K562 (cell line): ENCODE results near the gene TMEM101.

Source experiments
- CBX5 ChIP-seq: IDR thresholded peaks from 2 replicates; pipeline ENCODE4 v1.6.1; 2014; ENCODE audit warnings: low read depth, borderline replicate concordance
- CHD1 ChIP-seq: fragments of 200-600 bp; sonication (generic); IDR thresholded peaks from one replicate; pipeline ENCODE4 v1.6.1; 2012; ENCODE audit warnings: mild to moderate bottlenecking, moderate library complexity, low read length, inconsistent platforms
- EZH2 ChIP-seq: IDR thresholded peaks from 2 replicates; pipeline ENCODE4 v1.6.1; 2012; ENCODE audit warnings: low read depth, mild to moderate bottlenecking, inconsistent platforms, low read length, borderline replicate concordance
- JUN ChIP-seq, 2 experiments: sonication (generic) in 1 of 2; formaldehyde crosslinking in 1 of 2; IDR thresholded peaks; 2 replicates each; pipeline versions ENCODE4 v1.6.1 to v1.8.0; 2012 to 2022; ENCODE audit warnings: borderline replicate concordance in 2 of 2, mild to moderate bottlenecking in 2 of 2, improper control_type of control experiment in 1 of 2, low read depth in 1 of 2, low read length in 1 of 2, missing genetic modification reagents in 1 of 2
- MXI1 ChIP-seq: IDR thresholded peaks from 2 replicates; pipeline ENCODE4 v1.6.1; 2011; ENCODE audit warnings: low read depth, mild to moderate bottlenecking, improper control_type of control experiment, low read length
- POLR2AphosphoS2 ChIP-seq: IDR thresholded peaks from 2 replicates; pipeline ENCODE4 v1.6.1; 2012; ENCODE audit warnings: low read length, improper control_type of control experiment
- SAFB ChIP-seq: fragments of 200-400 bp; formaldehyde crosslinking; IDR thresholded peaks from 2 replicates; pipeline ENCODE4 v1.6.1; 2017; ENCODE audit warnings: low read depth, low read length, borderline replicate concordance
- SMC3 ChIP-seq: conservative IDR thresholded peaks from 2 replicates; pipeline ENCODE4 v1.6.1; 2011; ENCODE audit warnings: low read depth, low read length, improper control_type of control experiment; ENCODE audit not compliant: insufficient read depth
- ZNF140 ChIP-seq: fragments of 250-450 bp; sonication (Bioruptor Pico); IDR thresholded peaks from 2 replicates; pipeline ENCODE4 v1.8.0; 2021; ENCODE audit warnings: moderate library complexity, mild to moderate bottlenecking, inconsistent platforms
- TF ChIP-seq, protein P1 (sequence below), 3 experiments: IDR thresholded peaks in 2 of 3; conservative IDR thresholded peaks in 1 of 3; 2 replicates each; pipeline ENCODE4 v1.5.1; 2011 to 2012; ENCODE audit warnings: low read length in 3 of 3, mild to moderate bottlenecking in 3 of 3, control low read depth in 2 of 3, improper control_type of control experiment in 1 of 3, inconsistent platforms in 1 of 3, low read depth in 1 of 3, mixed read lengths in 1 of 3, moderate library complexity in 1 of 3; ENCODE audit not compliant: insufficient read depth in 2 of 3
- TF ChIP-seq, protein P2 (sequence below): fragments of 200-800 bp; sonication (Bioruptor generic); IDR thresholded peaks from 2 replicates; pipeline ENCODE4 v1.6.1; 2017; ENCODE audit warnings: missing genetic modification characterization, missing compliant biosample characterization

- TF ChIP-seq CBX5 (no peak), EZH2 (no peak), MXI1 (no peak), SMC3 (no peak), SAFB (no peak), POLR2AphosphoS2 (no peak), CHD1 (no peak), JUN (IDR thresholded peaks at IDR 0.05; ENCODE audit: borderline replicate concordance, low read depth, low read length) (no peak), JUN (CRISPR knock-in tag; IDR thresholded peaks at IDR 0.05; ENCODE audit: borderline replicate concordance) (no peak), ZNF140 (no peak)
- TF ChIP-seq, protein P1, sequence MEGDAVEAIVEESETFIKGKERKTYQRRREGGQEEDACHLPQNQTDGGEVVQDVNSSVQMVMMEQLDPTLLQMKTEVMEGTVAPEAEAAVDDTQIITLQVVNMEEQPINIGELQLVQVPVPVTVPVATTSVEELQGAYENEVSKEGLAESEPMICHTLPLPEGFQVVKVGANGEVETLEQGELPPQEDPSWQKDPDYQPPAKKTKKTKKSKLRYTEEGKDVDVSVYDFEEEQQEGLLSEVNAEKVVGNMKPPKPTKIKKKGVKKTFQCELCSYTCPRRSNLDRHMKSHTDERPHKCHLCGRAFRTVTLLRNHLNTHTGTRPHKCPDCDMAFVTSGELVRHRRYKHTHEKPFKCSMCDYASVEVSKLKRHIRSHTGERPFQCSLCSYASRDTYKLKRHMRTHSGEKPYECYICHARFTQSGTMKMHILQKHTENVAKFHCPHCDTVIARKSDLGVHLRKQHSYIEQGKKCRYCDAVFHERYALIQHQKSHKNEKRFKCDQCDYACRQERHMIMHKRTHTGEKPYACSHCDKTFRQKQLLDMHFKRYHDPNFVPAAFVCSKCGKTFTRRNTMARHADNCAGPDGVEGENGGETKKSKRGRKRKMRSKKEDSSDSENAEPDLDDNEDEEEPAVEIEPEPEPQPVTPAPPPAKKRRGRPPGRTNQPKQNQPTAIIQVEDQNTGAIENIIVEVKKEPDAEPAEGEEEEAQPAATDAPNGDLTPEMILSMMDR (IDR thresholded peaks at IDR 0.05 in 2 of 3, conservative IDR thresholded peaks at IDR 0.05 in 1 of 3; ENCODE audit: insufficient read depth in 2 of 3, low read depth in 1 of 3, low read length in 3 of 3), result no peak
- TF ChIP-seq, protein P2, sequence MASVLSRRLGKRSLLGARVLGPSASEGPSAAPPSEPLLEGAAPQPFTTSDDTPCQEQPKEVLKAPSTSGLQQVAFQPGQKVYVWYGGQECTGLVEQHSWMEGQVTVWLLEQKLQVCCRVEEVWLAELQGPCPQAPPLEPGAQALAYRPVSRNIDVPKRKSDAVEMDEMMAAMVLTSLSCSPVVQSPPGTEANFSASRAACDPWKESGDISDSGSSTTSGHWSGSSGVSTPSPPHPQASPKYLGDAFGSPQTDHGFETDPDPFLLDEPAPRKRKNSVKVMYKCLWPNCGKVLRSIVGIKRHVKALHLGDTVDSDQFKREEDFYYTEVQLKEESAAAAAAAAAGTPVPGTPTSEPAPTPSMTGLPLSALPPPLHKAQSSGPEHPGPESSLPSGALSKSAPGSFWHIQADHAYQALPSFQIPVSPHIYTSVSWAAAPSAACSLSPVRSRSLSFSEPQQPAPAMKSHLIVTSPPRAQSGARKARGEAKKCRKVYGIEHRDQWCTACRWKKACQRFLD (CRISPR knock-in tag), result no peak
Measured at GRCh38 chr17:44038604-44039011, 23.8 kb upstream of the TMEM101 start.
